Measurements from ENCODE around the gene KRT7. TPM values are rescaled to one million over a fixed set of nuclear protein-coding genes. Genes with fewer than 3 reads are reported as not detected.

KRT7 gene
- total and polyA plus RNA-seq, 12 donors = 0.33 to 34.8 (median 8.4) TPM

DNA sequence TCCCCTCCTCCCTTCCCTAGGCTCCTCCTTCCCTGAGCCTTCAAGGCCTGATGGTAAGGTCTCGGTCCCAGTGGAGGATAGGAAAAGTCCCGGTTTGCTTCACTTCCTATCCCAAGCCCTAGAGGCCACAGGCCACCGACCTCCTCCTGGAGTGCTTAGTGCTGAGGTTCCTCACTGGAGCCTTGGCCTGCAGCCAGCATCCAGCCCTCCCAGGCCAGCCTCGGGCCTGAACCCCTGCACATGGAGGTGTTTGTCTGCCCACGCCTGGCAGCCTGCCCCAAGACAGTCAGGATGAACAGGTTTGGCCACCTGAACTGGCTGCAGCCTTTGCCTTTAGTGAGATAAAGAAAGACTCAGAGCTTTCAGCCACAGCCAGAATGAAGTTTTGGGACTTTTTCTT is 15.8 kb upstream of the KRT7 start:
- WGBS, 4 donors = 19 to 24% (median 20%) methylated on average over 5 of the region's 5 CpGs
- Histone ChIP-seq H3K4me3 (no peak overlapping the region), H3K27me3 (no peaks in the 10 kb centered on the region), H3K36me3 (replicated peaks in 1 of 2) (no peaks in the 10 kb centered on the region), H3K27ac (no peak overlapping the region), H3K4me1 (replicated peaks in 1 of 2) (peaks cover 0 to 10% of the 10 kb centered on the region in 2 donors), H3K9me3 (replicated peaks in 1 of 3) (no peaks in the 10 kb centered on the region)
- intact Hi-C loops (cut with DNase I) = loop anchor here in 1 of 2 donors (5.0 to 10.0 kb wide), 2 partner anchors 60 to 108 kb away; partner anchors contain the start of gene KRT83
- TF ChIP-seq POLR2A (IDR thresholded peaks at IDR 0.05) (no peak), CTCF (IDR thresholded peaks at IDR 0.05) (no peak)
- peak in 5 of 7 donors; percentile 25 to 73 (median 55) for DNase-seq

GRCh38 chr12:52218001-52218400 is 15.0 kb upstream of the KRT7 start:
- 82 to 92% (median 87%) methylated on average over 4 of the region's 4 CpGs for WGBS, 4 donors
- no peak for TF ChIP-seq CTCF (IDR thresholded peaks at IDR 0.05)
- TF ChIP-seq POLR2A (IDR thresholded peaks at IDR 0.05) = no peak
- no peak for DNase-seq
- Histone ChIP-seq H3K9me3 (replicated peaks in 1 of 3) (no peaks in the 10 kb centered on the region), H3K36me3 (replicated peaks in 1 of 2) (no peaks in the 10 kb centered on the region), H3K27me3 (no peaks in the 10 kb centered on the region), H3K27ac (no peak overlapping the region), H3K4me3 (no peak overlapping the region), H3K4me1 (replicated peaks in 1 of 2) (peaks cover 0 to 10% of the 10 kb centered on the region in 2 donors)
- intact Hi-C loops (cut with DNase I) = loop anchor here in 1 of 2 donors (5.0 to 10.0 kb wide), 2 partner anchors 59 to 107 kb away; partner anchors contain the start of gene KRT83

DNA sequence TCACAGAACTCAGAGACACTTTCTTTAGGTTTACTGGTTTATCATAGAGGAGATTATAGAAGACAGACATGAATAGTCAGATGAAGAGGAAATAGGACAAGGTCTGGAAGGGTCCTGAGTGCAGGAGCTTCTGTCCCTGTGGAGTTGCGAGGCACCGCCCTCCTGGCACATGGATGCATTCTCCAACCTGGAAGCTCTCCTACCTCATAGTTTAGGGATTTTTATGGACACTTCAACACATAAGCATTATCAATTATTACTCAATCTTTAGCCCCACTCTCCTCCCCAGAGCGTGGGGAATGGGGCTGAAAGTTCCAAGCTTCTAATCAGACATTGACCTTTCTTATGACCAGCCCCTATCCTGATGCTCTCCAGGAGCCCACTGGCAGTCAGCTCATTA is 12.6 kb upstream of the KRT7 start:
- no peak overlapping the region for H3K4me3 ChIP-seq
- H3K27ac ChIP-seq = no peak overlapping the region
- TF ChIP-seq CTCF (IDR thresholded peaks at IDR 0.05) = no peak
- no peak for TF ChIP-seq POLR2A (IDR thresholded peaks at IDR 0.05)
- intact Hi-C loops (cut with DNase I) = no loop called here
- no peaks in the 10 kb centered on the region for H3K27me3 ChIP-seq
- 88 to 90% (median 90%) methylated on average over 3 of the region's 3 CpGs for WGBS, 4 donors
- H3K4me1 ChIP-seq (replicated peaks in 1 of 2) = peaks cover 0 to 10% of the 10 kb centered on the region in 2 donors
- no peaks in the 10 kb centered on the region for H3K9me3 ChIP-seq (replicated peaks in 1 of 3)
- no peak for DNase-seq
- no peaks in the 10 kb centered on the region for H3K36me3 ChIP-seq (replicated peaks in 1 of 2)

DNA sequence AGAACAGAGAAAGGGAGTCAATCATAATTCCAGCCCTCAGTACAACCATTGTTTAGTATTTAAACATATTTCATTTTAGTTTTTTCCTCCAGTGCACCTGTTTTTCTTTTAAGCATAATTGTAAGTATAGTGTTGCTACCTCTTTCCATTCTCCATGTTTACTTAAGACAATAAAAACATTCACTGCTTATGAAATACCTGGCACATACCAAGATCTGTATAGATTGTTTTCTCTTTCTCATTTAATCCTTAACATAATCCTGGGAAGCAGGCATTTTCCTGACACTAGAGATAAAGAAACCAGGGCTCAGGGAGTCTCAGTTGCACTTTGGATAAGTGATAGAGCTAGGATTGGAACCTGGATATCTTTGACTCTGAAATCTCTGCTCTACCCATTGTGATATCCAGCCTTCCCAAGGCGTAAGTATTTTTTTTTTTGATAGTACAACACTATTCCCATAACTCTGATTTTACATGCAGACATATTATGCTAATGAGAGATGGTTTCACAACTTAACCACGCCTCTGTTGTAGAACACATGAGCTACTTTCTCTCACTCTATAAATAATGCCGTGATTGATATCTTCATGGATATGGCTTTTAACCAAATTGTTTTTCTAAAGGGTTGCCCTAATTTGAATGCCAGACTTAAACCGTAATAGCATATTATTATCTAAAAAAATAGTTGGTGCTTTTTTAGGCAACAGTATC is 11.8 kb upstream of the KRT7 start:
- no peak for DNase-seq
- intact Hi-C loops (cut with DNase I) = no loop called here

More for the DNA sequence above, 11.8 kb upstream of the KRT7 start:
- Histone ChIP-seq H3K4me1 (replicated peaks in 1 of 2) (peaks cover 0 to 10% of the 10 kb centered on the region in 2 donors), H3K27me3 (no peaks in the 10 kb centered on the region), H3K9me3 (replicated peaks in 1 of 3) (no peaks in the 10 kb centered on the region), H3K36me3 (replicated peaks in 1 of 2) (no peaks in the 10 kb centered on the region), H3K27ac (no peak overlapping the region), H3K4me3 (no peak overlapping the region)
- 74 to 83% (median 80%) methylated on average over 4 of the region's 4 CpGs for WGBS, 4 donors
- TF ChIP-seq POLR2A (IDR thresholded peaks at IDR 0.05) (no peak), CTCF (IDR thresholded peaks at IDR 0.05) (no peak)
